HG02943 (cell line): ENCODE data around the gene GPANK1.

Source experiments
- ATAC-seq: cut with Tn5 transposase; IDR thresholded peaks from one replicate; pipeline ENCODE4 v1.9.1; 2021; ENCODE audit warnings: mild to moderate bottlenecking, low read depth, moderate library complexity; ENCODE audit not compliant: unreplicated experiment

Gene GPANK1

GRCh38 chr6:31691564-31692108 is 26.8 kb upstream of the GPANK1 start:
- ATAC-seq: no peak

- ATAC-seq: no peak
Measured at GRCh38 chr6:31691078-31691463, 26.3 kb upstream of the GPANK1 start.

- no peak for ATAC-seq
Measured at GRCh38 chr6:31690231-31691077, 25.7 kb upstream of the GPANK1 start.

GRCh38 chr6:31689249-31690110 is 24.7 kb upstream of the GPANK1 start:
- no peak for ATAC-seq

DNA sequence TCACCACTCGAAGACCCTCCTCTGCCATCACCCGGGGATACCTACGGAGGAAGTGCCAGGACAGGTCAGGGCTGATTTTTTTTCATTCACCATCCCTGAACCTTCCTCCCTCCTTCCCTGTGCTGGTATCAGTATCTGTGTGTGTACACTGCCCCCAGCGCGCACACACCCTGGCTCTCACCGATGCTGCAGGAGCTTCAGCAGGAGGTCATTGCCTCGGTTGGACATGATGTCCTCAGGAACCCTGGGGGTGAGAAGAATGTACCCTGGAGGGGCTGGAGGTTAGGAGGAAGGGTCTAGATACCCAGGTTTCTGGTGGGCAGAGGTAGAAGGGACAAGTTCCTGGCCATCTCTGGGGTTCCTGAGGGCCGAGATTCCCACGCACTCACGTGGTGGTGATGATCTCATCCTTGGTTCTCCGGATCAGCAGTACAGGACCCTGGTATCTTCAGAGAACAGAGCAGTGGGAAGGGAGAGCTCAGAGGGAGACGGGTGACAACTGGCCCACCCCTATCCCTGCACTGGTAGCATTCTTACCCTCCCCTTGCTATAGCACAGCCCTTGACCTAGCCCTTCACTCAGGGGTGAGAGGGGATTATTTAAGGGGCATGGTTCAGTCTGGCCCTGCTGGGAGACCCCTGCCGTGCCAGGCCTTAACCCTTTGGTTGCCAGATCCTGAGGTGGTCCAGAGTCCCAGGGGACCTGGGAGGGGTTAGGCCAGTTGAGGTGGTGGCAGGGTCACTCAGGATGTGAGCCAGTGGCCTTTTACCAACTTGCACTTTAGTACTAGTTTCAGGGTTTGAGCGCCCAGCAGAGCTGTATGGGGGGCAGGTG is 23.3 kb upstream of the GPANK1 start:
- no peak for ATAC-seq

DNA sequence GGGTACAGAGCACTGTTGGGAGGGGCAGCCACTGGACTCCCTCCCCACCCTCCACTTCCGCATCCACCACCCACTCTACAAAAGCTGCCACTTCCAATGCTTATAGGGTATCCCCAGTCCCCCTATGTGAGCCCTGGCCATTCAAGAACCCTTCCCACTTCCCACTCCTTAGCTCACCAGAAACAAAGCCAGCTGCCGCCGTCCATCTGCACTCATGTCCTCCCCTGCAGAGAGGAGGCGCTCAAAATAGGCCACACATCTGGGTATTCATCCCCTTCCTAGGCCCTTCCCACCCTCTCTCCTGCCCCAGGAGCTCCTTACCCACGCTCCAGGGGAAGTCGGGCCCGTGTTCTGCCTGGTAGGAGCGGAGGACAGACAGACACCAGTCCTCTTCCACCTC is 22.5 kb upstream of the GPANK1 start:
- ATAC-seq: no peak

GRCh38 chr6:31686483-31686882 is 21.7 kb upstream of the GPANK1 start:
- no peak for ATAC-seq

DNA sequence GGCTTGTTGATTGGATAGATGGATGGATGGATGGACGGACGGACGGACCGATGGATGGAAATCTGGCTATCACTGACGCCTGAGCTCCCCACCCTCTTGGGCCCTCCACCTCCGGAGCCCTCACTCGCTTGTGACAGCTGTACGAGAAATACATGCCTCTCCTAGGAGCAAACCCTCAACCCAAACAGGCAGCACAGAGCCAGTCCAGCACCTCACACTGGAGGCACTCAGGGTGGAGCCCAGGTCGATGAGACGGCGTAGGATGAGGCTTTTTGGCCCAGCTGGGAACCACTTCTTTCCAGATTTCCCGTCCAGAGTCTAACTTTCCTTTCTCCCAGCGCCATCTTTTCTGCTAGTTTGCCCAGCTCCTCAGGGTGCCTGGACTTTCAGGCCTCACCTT is 18.8 kb upstream of the GPANK1 start:
- no peak for ATAC-seq

DNA sequence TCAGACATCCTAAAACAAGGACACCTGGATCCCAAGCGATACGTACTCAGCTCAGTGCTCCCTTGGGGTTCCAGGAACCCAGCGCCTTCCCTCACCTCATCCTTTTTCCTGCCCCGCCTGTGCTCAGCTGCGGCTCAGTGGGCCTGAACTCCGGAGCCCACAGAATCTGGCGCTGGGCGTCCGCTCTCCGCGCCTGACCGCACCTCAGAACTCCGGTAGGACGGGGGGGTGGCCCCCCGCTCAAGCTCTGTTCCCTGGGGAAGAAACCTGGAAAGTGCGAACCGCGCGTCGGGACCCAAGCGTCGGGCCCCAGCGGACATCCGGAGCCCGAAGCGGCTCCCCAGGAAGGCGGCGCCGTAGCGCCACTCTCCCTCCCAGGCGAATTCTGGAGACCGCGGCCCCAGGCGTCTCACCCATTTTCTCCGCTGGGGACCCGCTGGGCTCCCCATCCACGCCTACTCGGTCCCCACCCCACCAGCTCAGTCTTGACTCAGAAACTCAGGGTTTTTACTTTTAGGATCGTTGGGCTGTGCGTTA is 16.4 kb upstream of the GPANK1 start:
- no peak for ATAC-seq

DNA sequence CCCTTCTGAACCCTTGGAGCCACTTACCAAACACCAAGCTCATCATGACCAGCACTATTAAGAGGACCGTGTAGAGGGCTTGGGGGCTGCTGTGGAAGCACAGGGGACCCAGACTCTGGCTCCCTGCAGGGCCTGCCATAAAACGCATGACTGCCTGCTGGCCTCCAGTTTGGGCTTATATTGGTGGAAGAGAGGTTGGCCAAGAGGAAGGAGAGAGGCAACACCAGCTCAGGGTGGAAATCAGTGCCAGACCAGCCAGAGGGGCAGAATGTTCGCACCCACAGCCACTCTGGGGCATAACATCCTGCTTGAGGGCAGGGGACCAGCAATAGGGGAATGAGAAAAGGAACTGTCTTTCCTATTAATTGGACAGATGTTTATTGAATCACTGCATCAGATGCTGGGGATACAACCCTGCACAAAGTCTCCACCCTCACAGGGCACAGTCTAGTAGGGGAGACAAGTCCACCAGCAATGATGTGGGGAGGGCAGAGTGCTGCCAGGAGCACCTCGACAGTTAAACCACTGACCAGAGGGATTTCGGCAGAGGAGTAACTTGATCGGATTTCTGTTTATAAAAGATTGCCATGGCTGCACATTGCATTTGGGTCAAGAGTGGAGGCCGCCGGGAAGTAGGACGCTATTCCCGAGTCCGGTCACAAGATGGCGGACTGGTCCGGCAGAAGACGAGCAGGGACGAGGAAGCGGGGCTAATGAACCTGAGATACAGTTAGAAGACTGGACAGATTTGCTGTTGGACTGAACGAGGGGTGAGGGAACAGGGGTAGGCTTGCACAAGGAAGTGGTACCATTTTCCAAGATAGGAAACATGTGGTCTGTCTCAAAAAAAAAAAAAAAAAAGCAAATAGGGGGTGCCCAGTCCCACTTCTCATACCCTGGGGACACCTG is 15.7 kb upstream of the GPANK1 start, which contains the start of gene LY6G5C:
Gene LY6G5C (minus strand): TSS at position 842 of the 909 bp plus-strand sequence. CDS start 694 bp downstream, at position 148.
- no peak for ATAC-seq

DNA sequence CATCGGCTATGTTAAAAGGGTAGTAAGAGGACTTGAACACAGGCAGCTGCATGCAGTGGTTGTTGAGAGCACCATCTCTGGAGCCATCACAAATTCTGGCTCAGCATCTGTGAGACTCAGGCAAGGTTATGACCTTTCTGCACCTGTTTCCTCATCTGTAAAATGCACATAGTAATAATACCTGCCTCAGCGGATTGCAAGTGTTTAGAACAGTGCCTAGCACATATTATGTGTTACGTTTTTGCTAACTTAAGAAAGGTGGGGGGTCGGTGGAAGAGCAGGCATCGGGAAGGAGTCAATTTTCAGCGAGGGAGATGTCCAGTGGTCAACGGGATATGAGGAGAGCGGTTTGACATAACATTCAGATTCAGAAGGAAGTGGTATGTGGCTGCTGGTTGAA is 13.2 kb upstream of the GPANK1 start:
- ATAC-seq: no peak

DNA sequence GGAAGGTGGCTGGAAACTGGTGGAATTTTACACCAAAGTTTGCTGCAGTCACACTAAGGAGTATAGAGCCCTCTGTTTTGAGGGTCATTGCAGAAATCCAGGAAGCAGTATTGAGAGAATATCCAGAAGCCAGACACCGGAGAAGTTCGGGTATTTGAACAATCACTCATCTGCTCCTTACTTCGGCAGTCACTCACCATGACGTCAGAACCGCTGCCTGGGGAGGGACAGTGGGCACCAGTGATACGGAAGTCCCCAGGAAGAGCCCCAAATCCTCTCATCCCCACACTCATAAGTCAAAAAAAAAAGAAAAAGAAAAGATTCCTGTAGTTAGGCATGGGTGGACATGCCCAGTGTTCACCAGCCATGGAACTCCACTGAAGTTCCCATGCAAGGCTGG is 12.1 kb upstream of the GPANK1 start:
- no peak for ATAC-seq

GRCh38 chr6:31676322-31676903 is 11.6 kb upstream of the GPANK1 start:
- ATAC-seq: no peak

DNA sequence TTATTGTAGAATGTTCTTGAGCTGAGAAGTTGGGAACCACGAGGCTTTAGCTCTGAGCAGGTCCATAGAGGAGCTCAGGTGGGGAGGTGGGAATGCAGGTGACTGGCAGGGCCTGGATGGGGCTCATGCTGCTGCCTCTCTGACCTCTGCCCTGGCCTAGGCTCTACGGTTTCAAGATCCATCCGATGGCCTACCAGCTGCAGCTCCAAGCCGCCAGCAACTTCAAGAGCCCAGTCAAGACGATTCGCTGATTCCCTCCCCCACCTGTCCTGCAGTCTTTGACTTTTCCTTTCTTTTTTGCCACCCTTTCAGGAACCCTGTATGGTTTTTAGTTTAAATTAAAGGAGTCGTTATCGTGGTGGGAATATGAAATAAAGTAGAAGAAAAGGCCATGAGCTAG is 4.9 kb upstream of the GPANK1 start, which contains the start of gene LY6G5B:
Gene LY6G5B (plus strand): TSS at position 301 of the 400 bp plus-strand sequence. CDS start 975 bp downstream, outside the sequence.
- no peak for ATAC-seq

- no peak for ATAC-seq
Measured at GRCh38 chr6:31666337-31666965, 1.7 kb upstream of the GPANK1 start.

DNA sequence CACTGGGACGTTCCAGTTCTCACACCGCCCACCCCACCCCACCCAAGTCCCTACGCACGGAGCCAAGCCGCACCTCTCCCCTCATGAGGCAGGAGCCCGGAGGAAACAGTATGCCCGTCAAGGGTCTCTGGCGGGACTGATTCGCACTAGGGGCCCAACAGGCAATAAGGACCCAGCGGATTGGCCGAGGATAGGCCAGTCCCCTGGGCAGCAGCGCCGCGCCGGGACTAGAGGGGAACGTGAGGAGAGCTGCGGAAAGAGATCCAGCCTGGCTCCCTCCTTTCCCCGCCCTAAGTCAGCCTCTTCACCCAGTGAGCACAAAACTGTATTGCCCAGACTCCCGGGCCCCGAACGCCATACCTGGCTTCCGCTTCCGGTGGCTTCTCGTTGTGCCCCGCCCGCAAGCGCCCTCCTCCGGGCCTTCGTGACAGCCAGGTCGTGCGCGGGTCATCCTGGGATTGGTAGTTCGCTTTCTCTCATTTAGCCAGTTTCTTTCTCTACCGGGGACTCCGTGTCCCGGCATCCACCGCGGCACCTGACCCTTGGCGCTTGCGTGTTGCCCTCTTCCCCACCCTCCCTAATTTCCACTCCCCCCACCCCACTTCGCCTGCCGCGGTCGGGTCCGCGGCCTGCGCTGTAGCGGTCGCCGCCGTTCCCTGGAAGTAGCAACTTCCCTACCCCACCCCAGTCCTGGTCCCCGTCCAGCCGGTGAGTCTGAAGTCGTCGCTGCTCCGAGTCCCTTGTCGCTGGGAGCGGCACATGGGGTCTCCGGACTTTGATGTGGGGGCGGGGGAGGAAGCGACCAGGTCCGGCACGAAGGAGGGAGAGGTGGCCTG is 922 bp upstream of the GPANK1 start, which contains the start of gene CSNK2B:
Gene CSNK2B (plus strand): TSS at position 580 of the 836 bp plus-strand sequence. CDS start 752 bp downstream, outside the sequence.
- peak; percentile 70 for ATAC-seq
